NB4 (cell line): ENCODE measurements around the gene OBSCN.

Experiments used
- DNase-seq: peaks from one replicate; pipeline ENCODE4 v3.0.0; 2010; ENCODE audit warnings: low read depth
- H3K4me3 ChIP-seq: one replicate; pipeline ENCODE4 v1.5.1; 2011; ENCODE audit warnings: mild to moderate bottlenecking, low read depth, low read length, moderate library complexity
- CTCF ChIP-seq: IDR thresholded peaks from one replicate; pipeline ENCODE4 v1.5.1; 2012; ENCODE audit warnings: low read depth, low read length
- MAX ChIP-seq: IDR thresholded peaks from 2 replicates; pipeline ENCODE4 v1.6.1; 2011; ENCODE audit warnings: low read depth, low read length
- MYC ChIP-seq: IDR thresholded peaks from 2 replicates; pipeline ENCODE4 v1.6.1; 2011; ENCODE audit warnings: low read depth, low read length
- POLR2A ChIP-seq: IDR thresholded peaks from 2 replicates; pipeline ENCODE4 v1.6.1; 2011; ENCODE audit warnings: mild to moderate bottlenecking; ENCODE audit not compliant: insufficient read length; ENCODE audit errors: extremely low read depth

Gene OBSCN

GRCh38 chr1:228293816-228294500 is 86.1 kb downstream of the OBSCN start:
- no peak overlapping the region for H3K4me3 ChIP-seq
- DNase-seq: no peak
- no peak for TF ChIP-seq CTCF
- TF ChIP-seq MAX: no peak
- TF ChIP-seq POLR2A: no peak
- no peak for TF ChIP-seq MYC

GRCh38 chr1:228294717-228295116 is 86.9 kb downstream of the OBSCN start:
- H3K4me3 ChIP-seq: no peak overlapping the region
- TF ChIP-seq MAX (no peak), MYC (no peak), CTCF (no peak), POLR2A (no peak)
- no peak for DNase-seq

- DNase-seq: no peak
These were observed 87.4 kb downstream of the OBSCN start for GRCh38 chr1:228295201-228295600.

GRCh38 chr1:228295981-228296380 is 88.1 kb downstream of the OBSCN start:
- TF ChIP-seq CTCF (no peak), POLR2A (no peak), MAX (no peak), MYC (no peak)
- DNase-seq: no peak
- H3K4me3 ChIP-seq: no peak overlapping the region

More at GRCh38 chr1:228295201-228295600, 87.4 kb downstream of the OBSCN start:
- no peak overlapping the region for H3K4me3 ChIP-seq
- no peak for TF ChIP-seq CTCF

GRCh38 chr1:228297242-228297641 is 89.4 kb downstream of the OBSCN start:
- no peak overlapping the region for H3K4me3 ChIP-seq
- DNase-seq: no peak
- no peak for TF ChIP-seq MYC
- TF ChIP-seq POLR2A: no peak
- TF ChIP-seq CTCF: no peak
- no peak for TF ChIP-seq MAX

GRCh38 chr1:228297822-228298221 is 90.0 kb downstream of the OBSCN start:
- TF ChIP-seq POLR2A (no peak), MYC (no peak), CTCF (no peak), MAX (no peak)
- DNase-seq: no peak
- no peak overlapping the region for H3K4me3 ChIP-seq
